SKM-1 (cell line): ENCODE data around the gene TCERG1L.
"Not testable (repeated sequence)": the region's sequence is repeated elsewhere in the genome, so short reads cannot be mapped to it uniquely, and the experiment has no call there.

Source experiments
- DNase-seq: peaks from one replicate; lab custom pipeline; 2025; ENCODE audit not compliant: unreplicated experiment; lab: John Stamatoyannopoulos, UW

TCERG1L gene

DNA sequence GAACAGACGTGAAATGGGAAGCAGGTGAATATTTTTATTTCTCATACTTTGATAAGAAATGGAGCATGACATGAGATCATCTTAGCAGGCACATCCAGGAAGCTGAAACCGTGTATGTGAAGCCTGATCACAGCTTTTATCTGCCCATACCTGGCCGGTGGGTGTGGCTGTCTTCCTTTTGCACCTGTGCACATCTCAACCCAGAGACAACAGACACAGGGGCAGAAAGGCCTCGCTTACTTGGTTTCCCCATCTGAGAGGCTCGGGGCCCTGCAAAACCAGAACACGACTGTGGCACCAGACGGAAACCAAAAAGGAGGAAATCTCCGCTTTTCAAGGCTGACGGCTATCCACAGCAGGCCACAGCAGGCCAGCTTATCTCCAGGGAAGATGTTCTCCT, 116.4 kb downstream of the TCERG1L start:
- DNase-seq = no peak

DNA sequence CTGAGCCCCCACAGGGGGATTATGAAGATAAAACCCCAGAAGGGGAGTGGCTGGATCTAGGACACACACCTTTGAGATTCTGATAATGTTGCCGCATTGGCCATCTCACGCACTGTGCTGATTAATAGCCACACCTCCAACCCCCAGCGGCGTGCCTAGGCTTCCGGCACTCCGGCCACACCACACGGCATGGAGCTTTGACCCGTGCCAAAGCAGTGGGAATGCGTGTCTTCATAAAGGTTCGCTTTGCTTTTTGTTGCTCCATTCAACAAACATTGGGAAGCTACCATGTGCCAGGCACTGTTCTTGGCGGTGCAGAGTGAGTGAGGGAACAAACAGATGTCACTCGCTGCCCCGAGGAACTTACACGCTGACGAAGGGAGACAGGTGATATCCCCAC, 117.6 kb downstream of the TCERG1L start:
- no peak for DNase-seq

DNA sequence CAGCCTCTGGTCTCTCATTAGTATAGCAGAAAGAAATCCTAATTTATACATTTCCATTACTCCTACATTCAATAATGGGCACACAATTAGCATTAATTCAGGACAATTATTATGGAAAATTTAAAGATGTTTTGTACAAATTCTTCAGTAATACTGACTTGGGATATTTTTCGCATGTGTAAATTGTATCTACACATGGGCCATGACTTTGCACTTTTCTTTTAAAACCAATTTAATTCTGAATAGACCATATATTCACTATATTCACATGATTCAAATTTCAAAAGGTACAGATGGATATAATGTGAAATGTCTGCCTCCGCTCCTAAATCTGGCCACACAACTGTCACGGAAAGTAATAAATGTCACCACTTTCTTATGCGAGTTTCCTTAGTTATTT, 123.0 kb downstream of the TCERG1L start:
- no peak for DNase-seq

DNA sequence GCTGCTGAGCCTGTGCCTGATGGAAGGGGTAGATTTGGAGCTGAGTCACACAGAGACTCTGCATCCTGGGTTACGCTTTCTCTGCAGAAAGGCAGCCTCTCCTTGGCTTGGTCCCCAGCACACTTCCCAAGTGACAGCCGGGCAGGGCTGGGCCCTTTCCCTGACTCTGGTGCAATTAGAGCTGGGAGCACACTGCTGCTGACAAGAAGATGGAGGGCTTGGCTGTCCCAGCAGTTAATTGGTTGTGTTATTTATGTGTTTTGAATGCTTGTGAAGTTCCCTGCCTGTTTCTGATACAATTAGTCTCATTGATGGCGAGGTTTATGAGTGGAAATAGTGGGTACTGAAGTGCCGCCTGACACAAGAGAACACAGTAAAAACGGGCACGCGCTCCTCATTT, 123.6 kb downstream of the TCERG1L start:
- no peak for DNase-seq

DNA sequence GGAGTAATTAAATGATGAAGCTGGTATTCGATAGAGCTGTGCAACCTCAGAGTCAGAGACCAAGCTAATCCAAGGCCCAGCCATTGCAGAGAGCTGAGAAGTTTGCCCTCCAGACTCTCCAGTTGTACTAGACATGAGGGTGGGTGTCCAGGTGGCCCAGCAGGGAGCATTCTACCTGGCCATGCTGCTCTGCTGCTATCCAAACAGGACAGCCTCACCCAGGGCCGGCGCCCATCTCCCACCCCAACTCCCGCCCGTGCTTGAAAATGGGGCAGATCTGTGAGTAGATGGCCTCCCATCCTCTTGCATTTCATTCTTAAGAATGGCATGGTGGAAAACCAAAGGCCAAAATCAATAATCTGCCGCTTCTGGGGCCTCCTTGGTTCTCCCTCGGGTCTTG, 124.2 kb downstream of the TCERG1L start:
- DNase-seq = no peak

DNA sequence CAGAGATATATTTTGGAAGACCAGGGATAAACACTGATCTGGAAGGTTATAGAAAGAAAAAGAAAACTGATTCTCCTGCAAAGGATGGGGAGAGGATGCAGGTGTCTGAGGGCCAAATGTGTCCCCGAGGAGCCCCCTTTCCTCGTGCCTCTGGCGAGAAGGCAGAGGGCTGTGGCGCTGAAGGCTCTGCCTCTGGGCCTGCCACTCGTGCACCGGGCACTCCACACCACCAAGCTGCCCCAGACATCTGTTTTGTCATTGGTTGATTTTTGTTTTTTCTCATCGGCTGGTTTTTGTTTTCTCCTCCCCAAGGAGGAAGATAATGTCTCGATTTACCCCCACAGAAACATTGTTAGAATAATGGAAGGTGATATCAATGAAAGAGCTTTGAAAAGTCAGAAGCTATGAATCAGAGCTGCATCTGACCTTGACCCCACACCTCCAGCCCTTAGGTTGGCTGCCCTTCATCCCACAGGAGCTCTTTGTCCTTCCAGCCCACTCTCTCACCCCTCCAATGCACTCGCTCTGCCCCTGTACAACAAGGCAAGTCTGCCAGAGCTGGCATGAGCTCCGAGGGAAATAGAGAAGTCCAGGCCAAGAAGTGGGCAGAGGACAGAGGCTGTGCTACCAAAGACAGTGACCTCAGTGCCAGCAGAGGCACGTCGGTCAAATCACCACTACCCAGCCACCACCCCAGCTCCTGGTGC, 124.8 kb downstream of the TCERG1L start:
- no peak for DNase-seq

DNA sequence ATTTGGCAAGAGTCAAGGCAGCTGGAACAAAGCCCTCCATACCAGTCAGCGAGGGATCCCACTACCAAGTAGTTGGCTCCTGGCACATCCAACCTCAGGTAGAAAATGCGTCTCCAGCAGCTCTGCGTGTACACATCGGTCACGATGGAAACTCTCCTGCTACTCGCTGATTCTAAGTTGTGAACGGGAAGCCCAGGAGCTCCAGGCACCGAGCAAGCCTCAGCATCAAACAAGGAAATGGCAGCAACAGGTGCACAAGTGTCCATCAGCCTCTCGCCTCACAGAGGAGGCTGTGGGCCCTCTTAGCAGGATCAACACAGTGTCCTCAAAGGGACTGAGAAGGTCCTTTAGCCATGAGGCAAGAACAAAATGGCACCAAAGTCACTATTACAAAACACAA, 127.0 kb downstream of the TCERG1L start:
- DNase-seq = no peak

DNA sequence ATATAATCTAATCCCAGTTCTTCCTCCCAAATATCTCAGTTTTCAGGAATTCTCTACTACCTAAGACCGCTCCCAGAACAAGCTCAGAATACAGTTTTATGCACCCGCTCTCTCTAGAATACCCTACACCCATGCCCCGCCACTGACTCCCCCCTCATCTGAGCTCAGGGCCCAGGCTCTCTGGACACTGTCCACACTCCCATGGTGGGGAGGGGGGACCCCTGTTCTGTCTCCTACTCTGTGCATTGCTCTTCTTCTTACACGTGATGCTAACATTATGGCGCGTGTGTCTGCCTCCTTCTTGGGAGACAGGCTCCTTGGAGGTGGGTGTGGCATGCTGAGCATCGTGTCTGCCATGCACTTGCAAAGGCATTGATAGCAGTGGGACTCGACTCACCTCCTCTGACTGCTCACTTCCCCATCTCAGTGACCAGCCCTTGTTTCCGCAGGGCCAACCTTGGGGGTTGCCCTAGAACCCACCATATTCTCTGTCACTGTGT, 127.9 kb downstream of the TCERG1L start:
- DNase-seq = no peak

DNA sequence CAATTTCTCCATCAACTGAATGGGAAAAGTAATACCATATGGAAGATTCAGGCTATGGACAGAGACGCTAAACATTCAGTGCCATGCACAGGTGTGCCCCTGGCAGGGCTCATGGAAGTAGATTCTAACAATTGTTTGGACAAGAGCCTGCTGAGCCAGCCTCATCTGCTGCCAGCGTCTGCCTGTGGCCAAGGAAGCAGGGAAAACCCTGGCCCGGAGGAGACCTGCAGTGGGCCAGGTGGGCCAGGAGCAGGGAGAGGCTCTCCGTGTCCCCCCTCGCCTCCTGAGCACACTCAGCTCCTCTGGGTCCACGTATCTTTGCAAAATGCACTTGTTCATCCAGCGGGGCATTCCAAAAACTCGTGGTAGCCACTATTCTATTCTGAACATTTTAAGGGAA, 130.1 kb downstream of the TCERG1L start:
- no peak for DNase-seq

DNA sequence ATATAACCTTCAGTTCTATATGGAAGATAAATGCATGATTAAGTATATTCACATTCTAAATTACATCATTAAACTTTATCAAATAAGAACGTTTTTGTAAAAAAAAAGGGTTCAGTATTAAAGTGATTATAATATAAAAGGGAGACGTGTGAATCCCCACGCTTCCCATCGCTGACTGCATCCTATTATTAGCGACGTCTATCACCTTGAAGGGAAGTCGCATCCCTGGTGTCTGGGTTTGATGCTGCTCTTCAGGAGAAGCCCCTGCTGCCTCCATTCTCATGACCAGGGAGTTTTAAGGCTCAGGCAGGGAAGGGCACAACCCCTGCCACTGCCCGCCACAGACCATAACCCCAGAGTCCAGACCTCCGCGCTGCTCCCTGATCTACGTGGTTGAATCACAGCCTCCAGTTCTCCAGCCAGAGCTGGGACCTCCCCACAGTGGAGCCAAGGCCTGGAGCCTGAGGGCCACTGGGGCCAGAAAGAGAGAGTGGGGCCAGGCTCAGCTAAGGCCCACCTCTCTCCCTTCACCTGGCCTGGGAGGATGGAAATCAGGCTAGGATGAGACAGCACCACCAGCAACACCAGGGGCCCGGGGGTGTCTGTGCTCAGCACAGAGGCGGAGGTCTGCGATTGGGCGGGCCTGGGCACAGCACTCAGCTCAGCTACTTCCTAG, 130.6 kb downstream of the TCERG1L start:
- no peak for DNase-seq

DNA sequence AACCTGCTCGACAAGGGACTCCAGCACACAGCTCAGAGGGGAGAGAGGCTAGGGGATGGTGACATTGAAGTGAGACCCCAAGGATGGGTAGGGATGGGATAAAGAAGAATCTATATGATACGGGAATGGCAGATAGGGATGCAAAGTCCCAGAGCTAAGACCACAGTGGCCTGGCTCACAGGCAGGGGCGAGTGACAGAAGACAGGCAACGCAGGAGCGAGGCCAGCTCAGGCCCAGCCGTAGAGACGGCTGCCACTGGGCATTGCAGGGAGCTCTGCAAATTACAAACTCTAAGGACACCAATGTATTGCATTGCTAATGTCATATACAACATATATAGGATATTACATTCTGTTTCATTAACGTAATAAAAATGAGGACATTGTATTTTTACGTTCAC, 131.4 kb downstream of the TCERG1L start:
- no peak for DNase-seq

DNA sequence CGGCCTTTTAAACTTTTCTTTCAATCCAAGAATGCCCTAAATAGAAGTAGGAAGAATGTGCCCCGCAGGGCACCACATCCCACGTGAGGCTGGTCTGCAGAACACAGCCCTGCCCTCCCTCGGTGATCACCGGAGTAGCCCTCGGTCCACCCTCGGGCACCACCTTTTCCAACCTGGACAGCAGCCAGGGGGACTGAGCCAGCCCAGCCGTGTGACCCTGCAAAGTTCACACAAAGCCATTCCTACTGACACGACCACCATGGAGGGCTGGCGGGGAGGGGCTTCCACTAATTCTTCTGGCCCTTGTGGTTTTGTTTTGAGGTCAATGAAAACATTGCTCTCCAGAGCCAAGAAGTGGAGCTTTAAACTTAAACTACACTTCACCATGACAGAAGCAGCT, 132.2 kb downstream of the TCERG1L start:
- no peak for DNase-seq

DNA sequence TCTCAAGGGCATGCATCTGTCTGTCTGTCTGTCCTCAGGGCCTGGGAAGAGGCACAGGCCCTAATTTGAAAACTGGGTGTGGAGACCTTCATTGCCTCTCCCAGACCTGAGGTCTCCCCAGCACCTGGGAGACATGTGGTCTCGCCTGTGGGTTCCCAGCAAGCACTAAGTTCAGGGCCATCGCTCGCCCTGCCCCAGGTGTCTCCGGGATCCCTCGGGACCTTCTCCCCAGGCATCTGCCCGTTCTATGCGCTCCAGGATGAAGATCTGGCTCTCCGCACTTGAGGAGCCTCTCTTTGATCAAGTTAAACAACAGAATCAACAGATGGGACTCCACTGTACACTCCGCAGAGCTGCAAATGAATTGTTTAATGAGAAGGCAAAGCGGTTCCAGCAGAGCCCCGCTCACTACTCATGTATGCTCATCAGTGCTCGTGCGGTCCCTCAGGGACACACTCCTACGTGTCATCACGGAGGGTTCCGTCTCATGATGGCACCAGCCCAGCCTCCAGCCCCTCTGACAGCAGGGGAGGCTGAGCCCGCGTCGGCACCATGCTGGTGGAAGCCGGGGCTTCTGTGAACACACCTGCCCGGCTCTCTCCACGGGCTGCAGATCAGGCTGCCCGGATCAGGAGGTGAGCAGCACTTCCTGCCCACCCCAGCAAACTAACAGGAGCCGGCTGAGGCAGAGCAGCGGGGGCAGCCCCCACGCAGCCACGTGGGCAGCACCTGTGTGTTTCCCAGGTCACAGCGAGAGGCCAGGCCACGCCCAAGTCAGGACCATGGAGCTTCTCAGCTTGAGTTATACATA, 132.8 kb downstream of the TCERG1L start:
- DNase-seq = no peak

DNA sequence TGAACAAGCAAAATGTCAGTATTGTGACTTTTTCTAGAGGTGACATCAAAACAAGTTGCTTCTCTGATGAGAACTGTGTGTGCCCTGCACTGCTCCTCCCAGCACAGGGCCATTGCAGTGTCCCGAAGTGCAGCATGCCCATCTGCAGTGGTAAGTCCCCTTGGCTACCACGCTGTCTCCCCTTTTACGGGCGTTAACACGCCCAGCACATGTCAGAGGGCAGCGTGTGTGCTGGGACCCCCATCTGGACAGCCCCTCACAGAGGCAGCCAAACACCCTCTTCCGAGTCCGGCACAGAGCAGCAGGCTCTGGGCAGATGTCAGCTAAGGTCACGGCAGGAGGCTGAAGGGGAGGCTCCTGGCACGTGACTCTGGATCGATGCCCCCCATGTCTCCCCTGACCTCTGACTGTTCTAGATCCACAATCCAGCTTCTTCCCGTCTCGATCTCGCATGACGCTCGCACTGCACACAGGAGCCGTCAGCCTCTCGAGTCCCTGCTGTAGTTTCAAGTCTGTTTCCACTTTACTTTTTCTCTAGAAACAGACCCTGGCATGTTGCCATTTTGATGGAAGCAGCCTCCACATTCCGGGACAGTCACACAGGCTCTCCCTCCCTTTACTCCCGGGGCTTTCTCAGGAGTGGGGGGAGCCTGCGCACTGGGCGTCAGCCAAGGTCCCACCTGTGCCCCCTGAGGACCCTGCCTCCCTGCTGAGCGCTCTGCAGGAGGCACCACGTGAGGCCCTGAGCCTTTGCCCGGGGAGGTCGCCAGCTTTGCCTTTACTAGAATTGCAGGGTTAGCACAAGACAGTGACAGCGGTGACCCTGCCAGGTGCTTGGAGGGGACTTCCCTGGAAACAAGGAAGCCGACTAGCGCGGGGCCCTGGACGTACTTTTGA, 133.8 kb downstream of the TCERG1L start:
- DNase-seq = no peak

DNA sequence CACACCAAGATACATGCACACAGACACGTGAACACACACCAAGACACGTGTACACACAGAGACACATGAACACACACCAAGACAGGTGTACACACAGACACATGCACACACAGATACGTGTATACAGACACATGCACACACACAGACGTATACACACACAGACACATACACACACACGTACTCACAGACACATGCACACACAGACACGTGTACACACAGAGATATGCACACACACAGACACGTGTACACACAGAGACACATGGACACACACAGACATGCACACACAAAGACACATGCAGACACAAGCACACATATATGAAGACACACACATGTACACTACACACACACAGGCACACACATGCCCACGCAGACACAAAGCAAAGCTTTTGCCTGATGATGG, 134.6 kb downstream of the TCERG1L start:
- no peak for DNase-seq

DNA sequence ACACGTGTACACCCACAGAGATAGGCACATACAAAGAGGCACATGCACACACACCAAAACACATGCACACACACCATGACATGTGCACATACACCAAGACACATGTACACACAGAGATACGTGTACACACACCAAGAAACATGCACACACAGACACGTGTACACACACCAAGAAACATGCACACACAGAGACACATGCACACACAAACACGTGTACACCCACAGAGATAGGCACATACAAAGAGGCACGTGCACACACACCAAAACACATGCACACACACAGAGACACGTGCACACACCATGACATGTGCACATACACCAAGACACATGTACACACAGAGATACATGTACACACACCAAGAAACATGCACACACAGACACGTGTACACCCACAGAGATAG, 135.2 kb downstream of the TCERG1L start:
- not testable (repeated sequence) for DNase-seq

DNA sequence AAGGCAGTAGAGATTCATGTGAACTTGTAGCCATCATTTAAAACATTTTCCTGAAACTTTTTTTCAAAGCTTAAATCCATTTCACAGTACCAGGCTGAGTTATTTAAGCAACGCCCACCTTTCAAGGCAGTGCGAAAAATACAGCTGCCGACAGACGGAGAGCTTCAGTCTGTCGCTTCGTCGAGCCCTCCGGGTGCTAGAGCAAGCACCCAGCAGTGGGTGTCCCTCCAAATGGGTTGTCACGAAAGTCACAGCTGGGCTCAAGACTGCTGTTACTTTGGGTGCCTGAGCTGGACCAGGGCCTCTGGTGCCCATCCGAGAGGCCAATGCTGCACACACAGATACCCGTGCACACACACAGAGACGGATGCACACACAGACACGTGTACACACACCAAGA, 135.6 kb downstream of the TCERG1L start:
- no peak for DNase-seq

DNA sequence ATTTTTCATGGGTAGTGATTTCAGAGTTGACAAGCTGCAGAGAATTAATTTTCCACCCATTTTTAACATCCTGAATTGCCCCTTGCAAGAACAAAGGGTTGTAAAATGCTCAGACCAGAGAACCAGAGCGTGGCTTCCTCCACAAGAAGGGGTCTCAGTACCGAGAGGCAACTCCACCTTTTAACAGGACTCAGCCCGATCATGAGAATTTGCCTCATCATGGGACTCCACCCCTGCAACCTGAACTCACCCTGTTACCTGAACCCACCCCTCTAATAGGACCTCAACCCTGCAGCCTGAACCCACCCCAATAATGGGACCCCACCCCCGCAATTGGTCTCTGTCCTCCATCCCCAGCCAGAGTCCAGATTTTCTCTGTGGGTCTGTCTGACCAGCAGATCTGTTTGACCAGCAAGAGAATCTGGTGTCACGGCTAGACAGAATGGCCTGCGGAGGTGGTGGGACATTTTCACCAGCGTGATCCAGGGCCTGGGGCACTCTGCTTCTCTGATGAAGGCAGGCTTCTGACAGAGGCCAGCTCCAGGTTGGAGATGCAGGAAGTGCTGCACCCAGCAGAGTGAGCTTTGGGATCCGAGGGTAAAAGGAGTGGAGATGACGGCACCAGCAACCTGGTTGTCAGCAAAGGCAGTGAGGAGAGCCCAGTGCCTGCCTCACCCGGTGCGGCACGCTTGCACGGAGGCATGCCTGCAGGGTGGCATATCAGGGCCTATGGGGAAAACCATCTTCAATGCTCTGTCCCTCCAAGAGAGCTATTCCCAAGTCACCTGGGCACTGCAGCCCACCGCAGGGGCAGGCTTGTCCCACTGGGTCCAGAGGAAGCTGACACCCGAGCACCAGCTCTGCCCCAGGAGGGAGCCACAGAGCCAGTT, 136.6 kb downstream of the TCERG1L start:
- DNase-seq = no peak

DNA sequence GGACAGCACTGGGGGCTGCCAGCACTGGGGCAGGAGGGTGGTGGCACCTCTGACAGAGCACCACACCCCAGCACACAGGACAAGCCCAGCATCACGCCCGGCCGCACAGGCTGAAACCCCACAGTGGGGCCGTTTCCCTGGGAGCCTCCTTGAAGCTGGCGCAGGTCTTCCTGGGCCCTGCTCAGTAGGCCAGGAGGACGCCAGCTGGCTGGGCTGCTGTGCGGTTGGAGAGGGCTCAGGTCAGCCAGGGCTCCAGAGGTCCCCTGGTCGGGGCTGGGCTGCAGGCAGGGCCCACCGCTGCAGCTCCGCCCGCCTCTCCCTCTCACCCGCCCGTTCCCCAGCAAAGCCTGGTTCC, 137.3 kb downstream of the TCERG1L start:
- no peak for DNase-seq
